HG03045 (cell line): ENCODE data around the gene JPH2.

Source experiments
- ATAC-seq: cut with Tn5 transposase; IDR thresholded peaks from one replicate; pipeline ENCODE4 v1.9.1; 2021; ENCODE audit warnings: mild to moderate bottlenecking, moderate library complexity; ENCODE audit not compliant: unreplicated experiment

Gene JPH2

GRCh38 chr20:44065401-44066340 is 121.3 kb downstream of the JPH2 start:
- no peak for ATAC-seq

- ATAC-seq = no peak
Observed at GRCh38 chr20:44064501-44065400, 122.2 kb downstream of the JPH2 start.
